Immature natural killer cell (primary cell): ENCODE results near the gene FOXF1. TPM values are rescaled to one million over a fixed set of nuclear protein-coding genes. Genes with fewer than 3 reads are reported as not detected.
A peak's percentile ranks its signal among the peaks of the same experiment; 100 is the strongest.

Source experiments
- DNase-seq, 3 donors: peaks; one replicate each; pipeline ENCODE4 v3.0.0; 2022; ENCODE audit warnings: mixed read lengths in 1 of 3
- H3K27ac Mint-ChIP-seq, 6 donors: one replicate each; pipeline ENCODE4 v1.8.0; 2020; ENCODE audit warnings: mixed read lengths in 6 of 6, mild to moderate bottlenecking in 5 of 6, inconsistent platforms in 4 of 6, moderate library complexity in 3 of 6
- H3K27me3 Mint-ChIP-seq, 3 donors: one replicate each; pipeline ENCODE4 v1.8.0; 2020 to 2021; ENCODE audit warnings: low read depth in 3 of 3, mild to moderate bottlenecking in 3 of 3, mixed read lengths in 3 of 3, moderate library complexity in 3 of 3, inconsistent platforms in 1 of 3
- H3K36me3 Mint-ChIP-seq, 3 donors: one replicate each; pipeline ENCODE4 v1.8.0; 2020; ENCODE audit warnings: mixed read lengths in 3 of 3, inconsistent platforms in 2 of 3, mild to moderate bottlenecking in 2 of 3
- H3K4me1 Mint-ChIP-seq, 2 donors: one replicate each; pipeline ENCODE4 v1.8.0; 2020; ENCODE audit warnings: inconsistent platforms in 2 of 2, mild to moderate bottlenecking in 2 of 2, mixed read lengths in 2 of 2, moderate library complexity in 1 of 2
- H3K4me3 Mint-ChIP-seq, 5 donors: one replicate each; pipeline ENCODE4 v1.8.0; 2020; ENCODE audit warnings: mild to moderate bottlenecking in 5 of 5, mixed read lengths in 5 of 5, inconsistent platforms in 3 of 5, moderate library complexity in 3 of 5
- H3K9me3 Mint-ChIP-seq, 6 donors: one replicate each; pipeline ENCODE4 v1.8.0; 2020; ENCODE audit warnings: mild to moderate bottlenecking in 6 of 6, mixed read lengths in 6 of 6, inconsistent platforms in 4 of 6, moderate library complexity in 3 of 6
- polyA plus RNA-seq, 3 donors: library from polyadenylated mRNA; unstranded; fragments of 300-500 nt; fragmentation: Illumina TruSeq; gene quantifications; one replicate each; pipeline ENCODE4 v1.2.3, GENCODE V29; 2021

FOXF1 gene
- polyA plus RNA-seq, 3 donors from 2014 or later = not detected

DNA sequence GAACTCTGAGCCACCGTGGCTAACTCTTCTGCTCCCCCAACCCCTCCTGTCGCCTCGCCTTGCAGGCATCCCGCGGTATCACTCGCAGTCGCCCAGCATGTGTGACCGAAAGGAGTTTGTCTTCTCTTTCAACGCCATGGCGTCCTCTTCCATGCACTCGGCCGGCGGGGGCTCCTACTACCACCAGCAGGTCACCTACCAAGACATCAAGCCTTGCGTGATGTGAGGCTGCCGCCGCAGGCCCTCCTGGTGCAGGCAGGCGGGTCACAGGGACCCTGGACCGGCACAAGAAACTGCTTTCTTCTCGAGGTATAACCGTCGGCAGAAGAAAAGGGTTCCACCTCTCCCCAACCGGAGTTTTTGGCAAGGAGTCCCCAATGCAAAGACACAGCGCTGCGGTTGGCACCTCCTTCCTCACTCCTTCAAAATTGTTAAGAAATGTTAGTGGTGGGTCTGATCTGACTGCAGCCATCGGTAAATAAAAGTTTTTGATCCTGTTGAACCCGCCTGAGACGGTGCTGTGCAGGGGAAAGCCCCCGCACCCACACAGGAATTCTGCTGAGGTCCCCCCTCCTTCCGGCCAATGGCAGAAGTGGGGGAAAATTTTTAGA, 2.6 kb downstream of the FOXF1 start:
- Mint-ChIP-seq H3K36me3 (peaks cover 0 to 7% (median 0%) of the 10 kb centered on the region in 3 donors), H3K4me1 (peaks cover 8 to 13% of the 10 kb centered on the region in 2 donors), H3K9me3 (no peaks in the 10 kb centered on the region), H3K4me3 (peak overlapping the region in 3 of 5 donors; percentile 11 to 49 (median 18)), H3K27me3 (peaks cover 17 to 26% (median 22%) of the 10 kb centered on the region in 3 donors), H3K27ac (no peak overlapping the region)
- no peak for DNase-seq

DNA sequence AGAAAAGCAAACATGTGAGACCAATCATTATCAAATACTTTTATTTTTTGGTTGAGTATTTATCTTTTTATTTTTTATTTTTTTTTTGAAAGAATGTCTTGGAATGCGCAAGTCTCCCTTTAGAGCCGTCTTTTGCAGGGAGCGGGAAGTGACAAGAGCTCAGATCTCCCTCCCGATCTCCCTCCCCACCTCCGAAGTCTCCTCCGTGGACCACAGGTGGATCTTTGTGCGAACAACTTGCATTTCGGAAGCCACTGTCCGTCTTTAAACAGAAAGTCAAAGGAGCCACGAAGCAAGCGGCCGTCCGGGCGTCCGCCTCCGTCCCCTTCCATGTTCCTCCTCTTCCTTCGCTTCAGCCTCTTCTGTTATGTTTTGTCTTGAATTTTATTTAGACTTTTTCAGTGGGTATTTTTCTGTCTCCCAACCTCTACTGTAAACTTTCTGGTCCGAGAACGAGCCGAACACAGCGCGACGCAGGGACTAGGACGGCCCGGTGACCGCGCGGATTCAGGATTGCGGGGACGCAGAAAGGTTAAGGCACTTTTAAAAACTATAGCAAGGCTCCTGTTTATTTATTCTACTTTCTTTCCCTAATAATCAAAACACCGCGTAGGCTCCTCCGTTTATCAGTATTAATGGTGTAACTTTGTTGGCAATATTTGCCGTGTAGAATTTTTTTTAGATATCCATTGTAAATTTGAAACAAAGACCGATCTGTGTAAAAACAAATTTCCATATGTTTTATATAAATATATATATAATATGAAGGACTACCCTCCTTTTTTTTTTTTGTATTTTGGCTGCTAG, 3.3 kb downstream of the FOXF1 start:
- no peak overlapping the region for H3K27ac Mint-ChIP-seq

DNA sequence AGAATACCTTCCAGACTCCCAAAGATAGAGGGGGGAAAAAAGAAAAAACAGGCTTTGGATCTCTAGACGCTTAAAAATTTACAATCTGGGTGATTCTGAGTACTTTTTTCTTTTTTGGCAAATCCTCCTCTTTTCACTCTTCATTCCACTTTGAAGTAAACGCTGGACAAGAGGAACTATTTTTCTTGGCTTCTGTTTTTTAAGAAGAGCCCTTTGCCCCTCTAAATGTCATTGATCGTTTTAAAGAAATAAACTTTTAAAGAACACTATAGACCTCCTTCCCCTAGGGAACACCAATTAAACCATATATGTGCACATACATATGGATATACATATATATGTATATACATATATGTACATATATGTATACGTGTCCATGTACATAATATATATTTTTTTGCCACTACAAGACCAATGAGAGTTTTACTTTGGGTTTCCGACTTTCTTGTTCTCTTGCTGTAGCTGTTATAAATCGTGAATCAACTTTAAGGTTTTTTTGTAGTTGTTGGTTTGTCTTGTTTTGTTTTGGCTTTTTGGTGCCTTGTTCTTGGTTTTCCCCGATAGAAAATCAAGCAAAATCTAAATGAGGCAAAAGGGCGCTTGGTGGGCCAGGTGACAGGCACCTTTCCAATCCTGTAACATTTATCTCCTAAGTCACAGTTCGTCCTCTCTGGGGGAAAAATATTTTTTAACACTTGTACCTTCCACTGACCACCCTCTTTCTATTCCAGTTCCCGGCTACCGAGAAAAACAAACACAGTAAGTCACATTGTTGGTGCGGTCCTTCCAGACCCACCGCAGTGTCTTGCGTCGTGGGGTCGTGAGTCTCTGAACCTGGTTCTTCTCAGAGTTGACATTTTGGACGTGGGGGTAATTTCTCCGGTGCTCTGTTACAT, 4.4 kb downstream of the FOXF1 start:
- Mint-ChIP-seq H3K4me3 (peak overlapping the region in 1 of 5 donors; percentile 11), H3K9me3 (no peaks in the 10 kb centered on the region), H3K36me3 (peaks cover 0 to 4% (median 0%) of the 10 kb centered on the region in 3 donors), H3K4me1 (peaks cover 6 to 9% of the 10 kb centered on the region in 2 donors), H3K27ac (no peak overlapping the region), H3K27me3 (peaks cover 17 to 28% (median 25%) of the 10 kb centered on the region in 3 donors)
- DNase-seq = no peak

More for the DNA sequence above, 3.3 kb downstream of the FOXF1 start:
- Mint-ChIP-seq H3K27me3 (peaks cover 16 to 31% (median 24%) of the 10 kb centered on the region in 3 donors), H3K4me1 (peaks cover 8 to 13% of the 10 kb centered on the region in 2 donors), H3K36me3 (peaks cover 0 to 7% (median 0%) of the 10 kb centered on the region in 3 donors), H3K9me3 (no peaks in the 10 kb centered on the region), H3K4me3 (peak overlapping the region in 3 of 5 donors; percentile 11 to 30 (median 18))
- no peak for DNase-seq

DNA sequence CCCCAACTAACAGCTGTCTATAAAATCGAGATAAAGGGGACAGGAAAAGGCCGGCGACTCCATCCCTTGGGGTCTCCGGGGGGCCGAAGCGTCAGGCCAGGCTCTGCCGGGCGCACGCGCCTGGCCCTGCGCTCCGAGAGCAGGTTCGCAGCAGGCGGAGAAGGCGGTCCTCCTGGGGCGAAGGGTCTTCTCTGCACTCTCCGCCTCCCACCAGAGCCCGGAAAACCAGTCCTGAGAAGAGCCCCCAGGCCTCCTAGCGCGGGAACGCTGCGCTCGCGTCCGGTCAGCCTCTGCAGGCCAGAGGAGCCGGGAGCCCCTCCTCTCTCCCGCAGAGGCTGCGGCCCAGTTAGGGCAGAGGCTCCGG, 5.1 kb downstream of the FOXF1 start:
- Mint-ChIP-seq H3K27ac (no peak overlapping the region), H3K4me3 (no peak overlapping the region)

DNA sequence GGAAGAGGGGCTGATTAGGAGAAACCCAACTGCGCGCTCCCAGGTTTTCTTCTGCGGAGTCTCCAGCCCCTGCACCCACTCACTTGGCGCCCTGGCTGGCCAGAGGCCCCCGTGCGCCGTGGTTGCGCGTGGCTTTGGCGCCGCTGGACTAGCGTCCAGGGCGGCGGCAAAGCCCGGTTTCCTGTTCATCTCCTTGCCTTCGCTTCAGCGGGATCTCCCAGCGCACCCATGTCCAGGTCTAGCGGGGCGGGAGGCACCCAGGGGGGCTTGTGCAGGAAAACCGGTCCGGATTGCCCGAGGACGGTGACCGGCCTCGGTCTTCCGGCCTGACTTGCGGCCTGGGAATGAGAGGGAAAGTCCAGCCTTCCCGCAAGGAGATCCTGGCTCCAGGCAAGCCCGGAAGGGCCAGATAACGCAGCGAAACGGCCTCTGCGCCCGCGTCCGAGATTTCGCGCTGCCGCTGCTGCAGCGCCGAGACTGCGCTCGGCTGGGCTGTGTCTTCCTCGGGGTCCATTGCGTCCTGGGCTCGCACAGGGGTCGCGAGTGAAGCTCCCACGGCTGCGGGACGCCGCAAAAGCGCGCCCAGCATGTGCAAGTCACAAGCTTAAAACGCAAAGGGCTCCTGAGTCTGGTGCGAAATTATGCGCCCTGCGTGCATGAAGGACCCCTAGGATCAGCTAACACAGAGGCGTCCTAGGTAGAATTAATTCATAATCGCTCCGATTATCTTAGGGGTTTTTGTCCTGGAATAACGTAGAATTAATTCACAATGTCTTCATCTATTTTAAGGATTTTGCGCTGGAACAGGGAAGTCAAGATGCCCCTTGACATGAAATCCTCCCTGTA, 5.7 kb downstream of the FOXF1 start:
- no peaks in the 10 kb centered on the region for H3K9me3 Mint-ChIP-seq
- no peak overlapping the region for H3K4me3 Mint-ChIP-seq
- DNase-seq = no peak
- H3K4me1 Mint-ChIP-seq = peaks cover 9 to 16% of the 10 kb centered on the region in 2 donors
- peaks cover 17 to 28% (median 25%) of the 10 kb centered on the region in 3 donors for H3K27me3 Mint-ChIP-seq
- H3K27ac Mint-ChIP-seq = no peak overlapping the region
- H3K36me3 Mint-ChIP-seq = peaks cover 0 to 4% (median 0%) of the 10 kb centered on the region in 3 donors

More for the DNA sequence above, 5.1 kb downstream of the FOXF1 start:
- DNase-seq = no peak
- Mint-ChIP-seq H3K9me3 (no peaks in the 10 kb centered on the region), H3K36me3 (peaks cover 0 to 4% (median 0%) of the 10 kb centered on the region in 3 donors), H3K4me1 (peaks cover 11 to 15% of the 10 kb centered on the region in 2 donors), H3K27me3 (peaks cover 17 to 28% (median 28%) of the 10 kb centered on the region in 3 donors)

DNA sequence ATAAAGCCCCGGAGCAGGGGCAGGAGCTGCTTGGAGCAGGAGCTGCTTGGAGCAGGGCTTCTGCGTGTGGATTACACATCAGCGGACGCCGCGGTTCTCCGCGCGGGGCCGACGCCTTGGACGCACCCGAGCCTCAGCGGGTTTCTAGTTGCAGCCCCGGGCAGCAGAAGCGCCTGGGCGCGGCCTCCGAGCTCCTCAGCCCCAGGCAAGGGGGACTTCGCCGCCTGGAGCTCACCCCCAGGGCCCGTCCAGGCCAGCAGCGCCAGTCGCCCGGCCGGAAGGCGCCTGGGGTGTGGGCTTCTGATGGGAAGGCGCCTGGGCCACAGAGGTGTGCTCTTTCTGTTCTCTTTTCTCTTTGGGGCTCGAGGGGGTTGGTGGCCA, 6.3 kb downstream of the FOXF1 start:
- no peak overlapping the region for H3K4me3 Mint-ChIP-seq
- peaks cover 9 to 16% of the 10 kb centered on the region in 2 donors for H3K4me1 Mint-ChIP-seq
- no peak overlapping the region for H3K27ac Mint-ChIP-seq
- H3K36me3 Mint-ChIP-seq = peaks cover 0 to 4% (median 0%) of the 10 kb centered on the region in 3 donors
- no peak for DNase-seq
- H3K27me3 Mint-ChIP-seq = peaks cover 15 to 28% (median 25%) of the 10 kb centered on the region in 3 donors
- H3K9me3 Mint-ChIP-seq = no peaks in the 10 kb centered on the region

DNA sequence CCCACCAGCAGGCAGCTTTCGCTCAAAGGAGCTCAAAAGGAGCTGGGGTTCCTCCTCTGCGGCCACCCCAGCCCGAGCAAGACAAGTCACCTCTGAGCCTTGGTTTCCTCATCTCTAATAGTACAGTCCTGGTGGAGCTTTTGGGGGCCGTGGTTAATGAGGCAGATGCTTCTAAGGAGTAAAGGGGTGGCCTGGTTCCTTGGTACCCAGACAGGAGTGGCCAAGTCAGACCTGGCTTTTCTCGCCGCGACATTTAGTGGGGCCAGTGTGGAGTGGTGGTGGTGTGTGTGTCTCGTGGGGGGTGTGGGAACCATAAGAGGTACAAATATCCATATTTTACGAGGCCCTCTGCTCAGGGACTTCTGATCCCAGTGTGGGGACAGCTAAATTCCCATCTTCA, 6.7 kb downstream of the FOXF1 start:
- Mint-ChIP-seq H3K27ac (no peak overlapping the region), H3K4me3 (no peak overlapping the region), H3K36me3 (peaks cover 0 to 4% (median 0%) of the 10 kb centered on the region in 3 donors), H3K27me3 (peaks cover 14 to 30% (median 25%) of the 10 kb centered on the region in 3 donors), H3K9me3 (no peaks in the 10 kb centered on the region), H3K4me1 (peaks cover 9 to 16% of the 10 kb centered on the region in 2 donors)
- DNase-seq = no peak

DNA sequence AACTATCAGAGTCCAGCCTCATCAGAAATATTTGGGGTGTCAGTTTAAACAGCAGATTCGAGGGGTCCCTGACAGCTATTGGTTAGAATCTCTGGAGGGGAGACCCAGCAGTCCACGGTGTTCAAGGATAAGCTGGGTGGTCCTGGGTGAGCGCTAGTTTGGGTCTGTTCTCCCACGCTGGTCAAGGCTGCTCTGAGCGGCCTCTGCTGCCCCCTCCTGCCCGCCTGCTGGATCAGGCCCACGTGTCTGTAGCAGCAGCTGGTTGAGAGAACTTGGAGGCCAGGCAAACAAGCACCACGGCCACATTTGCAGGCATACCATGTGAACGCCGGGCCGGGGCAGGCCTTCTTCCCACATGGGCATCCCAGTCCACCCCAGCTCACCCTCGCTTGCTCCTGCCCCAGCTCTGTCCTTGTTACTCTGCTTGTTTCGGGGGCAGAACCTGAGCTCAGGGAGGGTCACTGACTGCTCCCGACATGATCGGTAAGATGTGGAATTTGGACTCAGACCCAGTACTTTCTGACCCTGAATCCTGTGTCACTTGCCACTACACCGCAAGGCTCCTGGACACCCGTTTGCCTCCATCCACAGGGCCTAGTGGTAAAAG, 7.4 kb downstream of the FOXF1 start:
- Mint-ChIP-seq H3K27ac (no peak overlapping the region), H3K36me3 (peaks cover 0 to 4% (median 0%) of the 10 kb centered on the region in 3 donors), H3K4me1 (peaks cover 9 to 16% of the 10 kb centered on the region in 2 donors), H3K4me3 (no peak overlapping the region), H3K9me3 (no peaks in the 10 kb centered on the region), H3K27me3 (peaks cover 14 to 30% (median 23%) of the 10 kb centered on the region in 3 donors)
- no peak for DNase-seq

DNA sequence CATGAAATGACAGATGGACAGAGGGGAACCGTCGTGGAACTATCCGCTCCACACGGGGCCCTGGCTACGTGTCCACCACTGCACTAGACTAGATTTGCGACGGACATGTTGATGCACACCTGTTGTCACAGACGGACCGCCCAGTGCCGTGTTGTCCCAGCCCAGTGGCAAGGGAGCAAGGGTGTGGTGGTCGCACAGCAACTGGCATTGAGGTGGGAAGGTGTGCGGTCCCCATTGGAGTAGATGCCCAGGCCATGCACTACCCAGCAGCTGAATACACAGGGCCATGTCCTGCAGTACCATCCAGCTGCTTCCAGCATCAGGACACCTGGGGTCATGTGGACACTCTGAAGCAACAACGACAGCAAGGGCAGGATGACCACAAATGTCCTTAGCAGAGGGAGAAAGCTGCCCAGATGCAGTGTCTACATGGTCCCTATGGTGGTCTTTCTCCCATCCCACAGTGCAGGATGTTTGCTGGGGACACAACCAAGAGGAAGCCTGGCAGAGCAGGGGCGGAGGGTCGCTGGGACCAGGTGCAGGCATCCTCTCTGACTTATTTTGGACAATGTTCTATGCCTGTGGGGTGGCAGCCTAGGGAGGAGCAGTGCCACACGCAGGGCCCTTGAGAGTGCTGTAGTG, 8.8 kb downstream of the FOXF1 start:
- Mint-ChIP-seq H3K27ac (no peak overlapping the region), H3K36me3 (no peaks in the 10 kb centered on the region), H3K4me1 (peaks cover 9 to 10% of the 10 kb centered on the region in 2 donors), H3K9me3 (no peaks in the 10 kb centered on the region), H3K4me3 (no peak overlapping the region), H3K27me3 (peaks cover 8 to 26% (median 19%) of the 10 kb centered on the region in 3 donors)
- DNase-seq = no peak

DNA sequence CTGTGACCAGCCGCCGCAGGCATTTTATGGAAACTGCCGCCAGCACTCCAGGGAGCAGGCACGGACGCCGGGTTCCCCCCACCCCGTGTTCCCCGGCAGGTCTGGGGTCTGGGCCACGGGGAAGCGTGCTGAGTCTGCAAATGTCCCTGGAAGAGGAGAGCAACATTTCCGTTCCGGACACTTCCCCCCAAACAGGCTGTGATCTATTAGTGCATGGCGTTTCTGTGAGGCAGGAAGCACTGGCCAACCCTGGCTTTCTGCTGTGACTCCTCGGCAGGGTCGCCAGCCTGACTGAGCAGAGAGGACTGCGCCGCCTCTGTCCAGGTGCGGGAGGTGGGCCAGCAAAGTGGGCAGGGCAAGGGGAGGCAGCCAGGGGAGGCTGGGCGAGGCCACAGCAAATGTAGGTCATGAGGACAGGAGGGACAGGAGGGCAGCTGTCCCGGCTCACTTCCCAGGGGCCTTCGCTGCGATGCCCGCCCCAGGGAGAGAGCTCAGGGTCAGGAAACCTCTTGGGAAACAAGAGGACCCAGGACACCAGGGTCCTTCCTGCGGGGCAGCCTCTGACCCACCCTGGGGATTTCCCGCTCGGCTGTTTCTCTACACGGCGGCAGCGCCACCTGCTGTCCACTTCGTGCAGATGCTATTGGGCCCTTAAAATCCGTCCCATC, 9.5 kb downstream of the FOXF1 start:
- no peak overlapping the region for H3K27ac Mint-ChIP-seq
- H3K27me3 Mint-ChIP-seq = peaks cover 7 to 21% (median 16%) of the 10 kb centered on the region in 3 donors
- peak overlapping the region in 2 of 5 donors; percentile 21 to 50 for H3K4me3 Mint-ChIP-seq
- H3K36me3 Mint-ChIP-seq = no peaks in the 10 kb centered on the region
- no peaks in the 10 kb centered on the region for H3K9me3 Mint-ChIP-seq
- peaks cover 9 to 10% of the 10 kb centered on the region in 2 donors for H3K4me1 Mint-ChIP-seq
- DNase-seq = peak; percentile 30 to 41 (median 31)

DNA sequence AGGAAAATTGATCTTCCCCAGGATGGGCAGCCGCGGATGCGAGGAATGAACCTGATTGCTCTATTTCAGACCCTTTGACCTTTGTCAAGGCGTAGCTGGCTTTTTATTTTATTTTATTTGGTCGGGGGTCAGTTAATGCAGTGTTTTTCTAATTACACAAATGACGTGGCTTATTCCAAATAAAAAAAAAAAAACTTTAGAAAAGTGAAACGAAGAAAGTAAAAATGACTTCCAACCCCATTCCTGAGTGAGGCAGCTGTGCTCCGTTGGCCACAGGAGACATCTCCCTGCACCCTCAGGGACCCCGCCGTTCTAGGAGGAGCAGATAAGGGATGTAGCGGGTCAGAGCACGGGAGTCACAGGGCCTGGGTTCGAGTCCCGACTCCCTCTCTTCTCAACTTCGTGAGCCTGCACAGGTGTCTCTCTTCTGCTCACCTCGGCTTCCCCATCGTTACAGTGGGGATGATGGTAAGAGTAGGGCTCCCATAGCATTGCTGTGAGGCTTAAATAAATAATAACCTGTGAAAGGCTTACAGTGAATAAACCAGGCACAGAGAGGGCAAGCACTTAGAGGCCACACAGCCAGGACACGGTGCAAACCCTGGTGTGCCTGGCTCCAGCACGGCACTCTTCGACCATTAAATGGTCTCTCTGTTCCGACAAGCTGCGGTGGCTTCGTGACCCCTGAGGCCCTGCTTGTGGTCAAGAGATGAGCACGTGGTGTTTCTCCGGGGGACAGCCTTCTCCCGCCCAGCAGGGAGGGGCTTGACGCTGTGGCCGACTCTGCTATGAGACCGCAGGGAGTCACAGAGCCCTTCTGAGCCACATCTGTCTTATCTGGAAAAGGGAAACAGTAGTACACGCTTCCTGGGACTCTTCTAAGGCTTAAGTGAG, 10.2 kb downstream of the FOXF1 start:
- no peak for DNase-seq
- peaks cover 9 to 10% of the 10 kb centered on the region in 2 donors for H3K4me1 Mint-ChIP-seq
- H3K27me3 Mint-ChIP-seq = peaks cover 7 to 17% (median 16%) of the 10 kb centered on the region in 3 donors
- no peak overlapping the region for H3K27ac Mint-ChIP-seq
- H3K36me3 Mint-ChIP-seq = no peaks in the 10 kb centered on the region
- no peak overlapping the region for H3K4me3 Mint-ChIP-seq
- no peaks in the 10 kb centered on the region for H3K9me3 Mint-ChIP-seq
